ENCODE results near the gene GRID1. TPM values are rescaled to one million over a fixed set of nuclear protein-coding genes. Genes with fewer than 3 reads are reported as not detected.

The GRID1 gene
- total RNA-seq, 4 donors from 2014 or later, result 0.35 to 10.7 (median 1.3) TPM

- H3K36me3 ChIP-seq, result no peaks in the 10 kb centered on the region
- no peaks in the 10 kb centered on the region for H3K27me3 ChIP-seq
- H3K4me1 ChIP-seq, result no peaks in the 10 kb centered on the region
- H3K27ac ChIP-seq, result no peak overlapping the region
- H3K4me3 ChIP-seq, result no peak overlapping the region
- H3K9me3 ChIP-seq, result no peaks in the 10 kb centered on the region
- DNase-seq, result no peak
- TF ChIP-seq POLR2A (IDR thresholded peaks at IDR 0.05) (no peak), CTCF (IDR thresholded peaks at IDR 0.05) (no peak)
Measured at GRCh38 chr10:85623758-85624157, 742.8 kb downstream of the GRID1 start.

- H3K4me1 ChIP-seq, result no peaks in the 10 kb centered on the region
- DNase-seq, result no peak
- H3K36me3 ChIP-seq, result no peaks in the 10 kb centered on the region
- TF ChIP-seq CTCF (IDR thresholded peaks at IDR 0.05) (no peak), POLR2A (IDR thresholded peaks at IDR 0.05) (no peak)
- no peaks in the 10 kb centered on the region for H3K27me3 ChIP-seq
- H3K27ac ChIP-seq, result no peak overlapping the region
- no peak overlapping the region for H3K4me3 ChIP-seq
- H3K9me3 ChIP-seq, result no peaks in the 10 kb centered on the region
Measured at GRCh38 chr10:85623342-85623741, 743.3 kb downstream of the GRID1 start.

GRCh38 chr10:85622425-85622824 is 744.2 kb downstream of the GRID1 start:
- TF ChIP-seq POLR2A (IDR thresholded peaks at IDR 0.05) (no peak), CTCF (IDR thresholded peaks at IDR 0.05) (no peak)
- Histone ChIP-seq H3K27me3 (no peaks in the 10 kb centered on the region), H3K4me1 (no peaks in the 10 kb centered on the region), H3K9me3 (no peaks in the 10 kb centered on the region), H3K4me3 (no peak overlapping the region), H3K36me3 (no peaks in the 10 kb centered on the region), H3K27ac (no peak overlapping the region)
- no peak for DNase-seq

GRCh38 chr10:85621562-85621961 is 745.0 kb downstream of the GRID1 start:
- H3K9me3 ChIP-seq, result no peaks in the 10 kb centered on the region
- H3K4me3 ChIP-seq, result no peak overlapping the region
- H3K4me1 ChIP-seq, result no peaks in the 10 kb centered on the region
- no peak for TF ChIP-seq CTCF (IDR thresholded peaks at IDR 0.05)
- no peak for TF ChIP-seq POLR2A (IDR thresholded peaks at IDR 0.05)
- no peaks in the 10 kb centered on the region for H3K27me3 ChIP-seq
- DNase-seq, result no peak
- no peak overlapping the region for H3K27ac ChIP-seq
- no peaks in the 10 kb centered on the region for H3K36me3 ChIP-seq

GRCh38 chr10:85620807-85621206 is 745.8 kb downstream of the GRID1 start:
- Histone ChIP-seq H3K27ac (no peak overlapping the region), H3K36me3 (no peaks in the 10 kb centered on the region), H3K4me3 (no peak overlapping the region), H3K9me3 (no peaks in the 10 kb centered on the region), H3K4me1 (no peaks in the 10 kb centered on the region), H3K27me3 (no peaks in the 10 kb centered on the region)
- TF ChIP-seq POLR2A (IDR thresholded peaks at IDR 0.05) (no peak), CTCF (IDR thresholded peaks at IDR 0.05) (no peak)
- DNase-seq, result no peak

GRCh38 chr10:85619832-85620231 is 746.8 kb downstream of the GRID1 start:
- TF ChIP-seq POLR2A (IDR thresholded peaks at IDR 0.05), result no peak
- no peak for TF ChIP-seq CTCF (IDR thresholded peaks at IDR 0.05)
- Histone ChIP-seq H3K27ac (no peak overlapping the region), H3K9me3 (no peaks in the 10 kb centered on the region), H3K36me3 (no peaks in the 10 kb centered on the region), H3K27me3 (no peaks in the 10 kb centered on the region), H3K4me3 (no peak overlapping the region), H3K4me1 (no peaks in the 10 kb centered on the region)
- no peak for DNase-seq

All from Peyer's patch (tissue), 4 donors.